ENCODE measurements around the gene GCSAM.

The GCSAM gene

DNA sequence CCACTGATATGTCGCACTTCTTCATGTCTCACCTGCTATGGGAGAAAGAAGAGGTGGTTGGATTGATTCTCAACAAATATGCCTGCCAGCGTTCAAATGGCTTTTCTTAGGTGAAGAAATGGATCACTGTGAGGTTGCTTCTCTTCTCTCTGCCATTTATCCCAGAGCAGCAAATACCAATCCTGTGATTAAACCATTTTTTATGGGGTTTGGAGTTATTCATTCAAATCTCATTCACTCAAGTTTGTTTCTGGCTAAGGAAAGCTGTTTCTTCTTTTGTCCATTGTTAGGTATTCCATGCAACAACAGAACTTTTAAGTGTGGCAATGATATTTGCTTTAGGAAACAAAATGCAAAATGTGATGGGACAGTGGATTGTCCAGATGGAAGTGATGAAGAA lies 59.0 kb downstream of the GCSAM start:
- DNase-seq (ENCODE audit: low read depth in 2 of 2): no peak

DNA sequence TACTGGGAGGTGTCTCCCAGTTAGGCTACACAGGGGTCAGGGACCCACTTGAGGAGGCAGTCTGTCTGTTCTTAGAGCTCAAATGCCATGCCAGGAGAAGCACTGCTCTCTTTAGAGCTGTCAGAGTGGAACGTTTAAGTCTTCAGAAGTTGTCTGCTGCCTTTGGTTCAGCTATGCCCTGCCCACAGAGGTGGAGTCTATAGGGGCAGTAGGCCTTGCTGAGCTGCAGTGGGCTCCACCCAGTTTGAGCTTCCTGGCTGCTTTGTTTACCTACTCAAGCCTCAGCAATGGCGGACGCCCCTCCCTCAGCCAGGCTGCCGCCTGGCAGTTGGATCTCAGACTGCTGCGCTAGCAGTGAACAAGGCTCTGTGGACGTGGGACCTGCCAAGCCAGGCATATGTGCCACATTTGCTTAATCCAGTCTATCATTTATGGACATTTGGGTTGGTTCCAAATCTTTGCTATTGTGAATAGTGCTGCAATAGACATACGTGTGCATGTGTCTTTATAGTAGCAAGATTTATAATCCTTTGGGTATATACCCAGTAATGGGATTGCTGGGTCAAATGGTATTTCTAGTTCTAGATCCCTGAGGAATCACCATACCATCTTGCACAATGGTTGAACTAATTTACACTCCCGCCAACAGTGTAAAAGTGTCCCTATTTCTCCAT lies 60.5 kb downstream of the GCSAM start:
- peak; percentile 47 to 57 for DNase-seq (ENCODE audit: low read depth in 2 of 2)
